ENCODE results near the gene UHRF1.
"Not testable (repeated sequence)": the region's sequence is repeated elsewhere in the genome, so short reads cannot be mapped to it uniquely, and the experiment has no call there.

The UHRF1 gene

DNA sequence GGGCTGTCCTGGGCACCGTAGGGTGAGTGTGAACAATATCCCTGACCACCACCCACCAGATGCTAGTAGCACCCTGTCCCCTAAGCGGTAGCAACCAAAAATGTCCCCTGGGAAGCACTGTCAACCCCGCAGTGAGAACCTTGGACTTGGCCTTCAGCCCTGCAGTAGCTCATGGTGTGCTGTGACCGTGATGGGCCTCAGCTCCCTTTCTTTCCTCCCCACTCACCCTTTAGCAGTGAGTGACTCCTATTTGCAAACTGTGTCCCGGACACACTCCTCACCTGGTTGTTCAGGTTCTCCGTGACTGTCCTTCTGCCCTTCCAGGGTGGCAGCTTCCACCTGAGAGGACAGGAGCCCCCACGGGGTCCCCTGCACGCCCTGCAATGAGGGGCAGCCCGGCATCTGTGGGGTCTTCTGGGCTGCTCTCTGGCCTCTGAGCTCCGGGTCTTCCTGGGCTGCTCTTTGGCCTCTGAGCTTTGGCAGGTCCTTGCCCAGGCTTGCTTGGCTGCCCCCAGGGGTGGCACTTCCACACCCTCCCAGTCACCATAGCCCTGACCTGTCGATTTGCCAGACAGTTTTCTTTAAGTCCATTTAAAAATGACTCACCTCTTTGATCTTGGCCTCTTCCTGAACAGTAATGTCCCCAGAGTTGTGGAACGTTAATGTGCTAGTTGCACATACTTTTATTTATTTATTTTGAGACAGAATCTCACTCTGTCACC lies 63.4 kb downstream of the UHRF1 start:
- DNase-seq: no peak

DNA sequence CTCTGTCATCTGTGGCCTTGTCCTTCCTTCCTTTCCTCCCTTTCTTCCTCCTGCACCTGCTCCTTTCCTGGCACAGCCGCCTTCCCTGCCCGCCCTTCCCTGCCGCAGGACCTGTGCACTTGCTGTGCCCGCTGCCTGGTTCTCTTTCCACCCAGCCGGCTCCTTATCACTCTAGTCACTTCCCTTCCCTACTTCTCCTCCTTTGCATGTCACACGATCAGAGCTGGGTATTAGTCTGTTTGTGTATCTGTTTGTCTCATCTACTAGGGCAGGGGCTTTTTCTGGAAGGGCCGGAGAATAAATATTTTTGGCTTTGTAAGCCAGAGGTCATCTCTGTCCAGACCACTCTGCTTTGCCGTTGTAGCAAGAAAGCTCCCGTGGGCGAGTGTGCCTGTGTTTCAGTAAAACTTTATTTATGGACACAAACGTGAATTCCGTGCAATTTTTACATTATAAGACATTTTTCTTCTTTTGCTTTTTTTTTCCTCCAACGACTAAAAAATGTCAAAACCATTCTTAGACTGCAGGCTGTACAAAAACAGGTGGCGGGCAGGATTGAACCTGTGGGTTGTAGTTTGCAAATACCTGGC lies 65.7 kb downstream of the UHRF1 start:
- no peak for DNase-seq

DNA sequence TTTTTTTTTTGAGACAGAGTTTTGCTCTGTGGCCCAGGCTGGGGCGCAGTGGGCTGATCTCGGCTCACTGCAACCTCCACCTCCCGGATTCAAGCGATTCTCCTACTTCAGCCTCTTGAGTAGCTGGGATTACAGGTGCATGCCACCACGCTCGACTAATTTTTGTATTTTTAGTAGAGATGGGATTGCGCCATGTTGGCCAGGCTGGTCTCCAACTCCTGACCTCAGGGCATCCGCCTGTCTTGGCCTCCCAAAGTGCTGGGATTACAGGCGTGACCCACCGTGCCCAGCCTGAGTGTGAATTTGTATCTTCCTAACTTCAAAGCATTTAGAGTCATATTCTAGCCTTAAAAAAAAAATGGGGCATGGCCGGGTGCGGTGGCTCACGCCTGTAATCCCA lies 66.3 kb downstream of the UHRF1 start:
- DNase-seq: not testable (repeated sequence)

DNA sequence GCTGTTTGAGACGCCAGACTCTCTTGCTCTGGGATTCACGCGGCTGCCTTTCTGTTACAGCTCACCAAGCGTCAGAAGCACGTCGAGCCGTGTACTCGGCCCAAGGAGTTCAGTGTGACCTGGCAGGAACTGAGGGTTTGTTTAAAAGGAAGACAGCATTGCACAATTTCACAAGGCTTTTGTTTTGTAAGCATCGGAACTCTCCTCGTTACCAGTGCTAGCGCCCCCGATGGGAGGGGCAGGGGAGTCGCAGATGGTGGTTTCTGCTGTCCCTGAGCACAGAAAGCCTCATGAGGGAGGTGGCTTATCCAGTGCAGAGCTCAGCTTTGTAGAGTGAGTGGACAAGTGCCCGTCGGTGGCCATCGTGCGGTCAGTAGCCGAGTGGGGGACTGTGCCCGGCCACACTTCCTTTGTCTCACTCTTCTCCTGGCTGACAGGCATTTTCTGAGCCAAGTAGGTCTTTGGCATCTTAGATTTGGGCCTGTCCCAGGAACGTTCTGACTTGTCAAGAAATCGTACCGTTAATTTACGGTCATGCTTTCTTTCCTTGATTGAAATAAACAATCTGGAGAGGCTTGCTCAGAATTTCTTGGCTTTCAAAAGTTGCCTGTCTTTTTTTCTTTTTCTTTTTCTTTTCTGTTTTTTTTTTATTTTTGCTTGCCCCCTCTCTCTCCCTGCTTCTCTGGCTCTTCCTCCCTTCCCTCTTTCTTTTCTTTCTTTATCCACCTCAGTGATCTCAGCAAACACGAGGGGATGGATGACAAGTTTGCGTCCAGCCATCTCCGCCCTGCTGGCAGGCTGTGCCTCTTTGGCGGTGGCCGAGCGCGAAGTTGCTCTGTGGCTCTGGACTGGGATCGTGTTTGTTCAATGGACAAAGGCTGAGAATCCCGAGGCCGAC lies 67.3 kb downstream of the UHRF1 start:
- peak; percentile 21 for DNase-seq

DNA sequence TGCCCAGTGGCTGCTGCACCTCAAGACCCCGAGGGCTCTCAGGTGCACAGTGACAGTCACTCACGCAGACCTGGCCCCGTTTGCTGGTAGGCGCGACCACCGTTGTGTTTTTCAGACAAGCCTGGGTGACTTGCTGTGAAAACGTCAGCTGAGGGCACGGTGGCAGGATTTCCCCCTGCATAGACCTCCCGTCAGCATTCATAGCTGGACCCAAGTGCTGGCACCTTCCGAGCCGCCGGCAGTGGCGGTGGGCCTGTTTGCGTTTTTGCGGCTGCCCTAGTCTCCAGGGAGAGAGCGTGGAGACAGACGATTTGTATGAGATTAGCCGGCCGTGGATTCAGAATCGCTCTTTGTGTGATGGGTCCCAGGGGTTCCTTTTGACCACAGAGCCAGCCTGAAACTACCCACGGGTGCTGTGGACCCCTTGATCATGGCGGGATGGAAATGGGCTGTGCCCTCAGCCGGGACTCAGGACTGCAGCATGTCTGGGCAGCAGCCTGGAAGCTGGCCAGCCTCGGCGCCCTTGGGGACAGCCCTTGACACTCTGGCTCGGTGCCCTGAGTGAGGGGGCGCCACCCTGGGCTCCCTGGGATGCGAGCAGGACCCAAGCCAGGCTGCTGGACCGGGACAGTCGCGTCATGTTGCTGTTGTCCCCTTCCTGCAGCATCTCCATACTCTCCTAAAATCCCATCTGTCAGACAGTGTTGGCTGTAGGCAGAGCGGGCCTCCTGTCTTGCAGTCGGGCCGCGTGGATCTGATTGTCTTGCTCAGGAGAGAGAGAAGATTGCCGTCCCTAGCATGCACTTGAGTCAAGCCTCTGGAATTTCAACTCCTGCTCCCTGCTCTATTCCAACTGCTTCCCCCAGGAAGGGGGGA lies 68.2 kb downstream of the UHRF1 start:
- no peak for DNase-seq

DNA sequence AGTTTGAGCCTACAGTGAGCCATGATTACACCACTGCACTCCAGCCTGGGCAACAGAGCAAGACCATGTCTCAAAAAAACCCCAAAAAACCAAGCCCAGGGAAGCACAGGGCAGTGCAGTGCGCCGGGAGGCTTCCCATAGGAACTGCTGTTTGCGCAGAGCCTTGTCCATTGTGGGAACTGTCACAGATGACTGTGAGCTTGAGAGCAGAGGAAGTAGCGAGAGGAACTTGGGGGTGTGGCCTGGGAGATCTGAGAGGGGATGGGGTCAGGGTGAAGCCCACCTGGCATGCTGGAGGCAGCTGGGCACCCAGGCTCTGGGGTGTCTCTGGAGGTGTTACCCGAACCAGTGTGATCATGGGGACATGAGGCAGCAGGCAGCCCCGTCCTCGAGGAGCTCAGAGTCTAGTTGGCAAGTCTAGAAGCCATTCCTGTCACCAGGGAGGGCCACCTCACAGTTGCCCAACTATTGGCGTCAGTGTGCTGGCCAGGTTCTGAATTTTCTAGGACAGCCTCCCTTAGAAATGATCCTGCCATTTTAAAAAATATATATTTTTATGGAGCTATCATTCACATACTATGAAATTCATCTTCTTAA lies 70.0 kb downstream of the UHRF1 start:
- no peak for DNase-seq

DNA sequence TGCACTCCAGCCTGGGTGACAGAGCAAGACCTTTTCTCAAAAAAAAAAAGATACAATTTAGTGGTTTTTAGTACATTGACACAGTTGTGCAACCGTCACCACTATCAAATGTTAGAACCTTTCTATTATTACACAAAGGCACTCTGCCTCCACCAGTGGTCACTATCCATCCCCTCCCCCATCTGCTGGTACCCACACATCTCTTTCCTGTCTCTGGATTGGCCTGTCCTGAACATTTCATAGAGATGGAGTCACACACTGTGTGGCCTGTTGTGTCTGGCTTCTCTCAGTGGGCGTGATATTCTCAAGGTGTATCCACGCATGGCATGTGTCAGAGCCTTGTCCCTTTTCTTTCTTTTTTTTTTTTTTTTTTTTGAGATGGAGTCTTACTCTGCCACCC lies 70.8 kb downstream of the UHRF1 start:
- no peak for DNase-seq

DNA sequence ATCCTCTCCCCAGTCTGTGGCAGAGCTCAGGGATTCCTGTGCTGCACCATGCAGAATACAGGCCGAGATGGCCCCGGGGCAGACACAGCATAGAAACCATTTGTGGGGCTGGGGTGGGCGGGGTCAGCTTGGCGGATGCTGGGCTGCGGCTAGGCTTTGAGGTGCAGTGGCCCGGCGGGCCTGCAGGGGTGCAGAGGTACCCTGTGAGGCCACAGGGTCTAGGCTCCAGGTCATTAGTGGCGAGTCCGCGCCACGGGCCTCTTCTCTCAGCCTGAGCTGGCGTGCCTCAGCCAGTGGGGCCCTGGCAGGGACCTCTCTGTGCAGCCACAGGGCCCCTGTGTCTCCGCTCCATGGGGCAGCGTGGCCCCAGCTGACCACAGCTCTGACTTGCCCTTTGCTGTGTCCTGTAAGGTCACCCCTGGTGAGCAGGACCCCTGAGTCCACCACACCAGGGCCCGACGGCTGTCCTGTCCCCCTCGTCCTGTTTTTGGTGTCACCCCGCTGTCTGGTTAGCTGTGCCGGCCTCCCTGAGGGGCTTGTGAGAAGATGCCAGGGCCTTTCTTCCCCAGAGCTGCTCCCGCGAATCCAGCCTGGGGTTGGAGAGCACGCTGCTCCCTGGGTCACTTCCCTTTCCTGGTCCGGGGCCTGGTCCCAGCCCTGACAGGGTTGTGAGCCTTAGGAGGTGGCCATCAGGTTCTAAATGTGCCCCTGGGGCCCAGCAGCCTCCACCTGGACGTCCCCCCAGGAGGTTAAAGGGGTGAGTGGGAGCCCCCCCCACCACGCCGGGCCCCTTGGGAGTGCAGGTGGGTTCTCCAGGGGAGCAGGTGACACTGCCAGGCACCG lies 71.8 kb downstream of the UHRF1 start:
- DNase-seq: no peak

DNA sequence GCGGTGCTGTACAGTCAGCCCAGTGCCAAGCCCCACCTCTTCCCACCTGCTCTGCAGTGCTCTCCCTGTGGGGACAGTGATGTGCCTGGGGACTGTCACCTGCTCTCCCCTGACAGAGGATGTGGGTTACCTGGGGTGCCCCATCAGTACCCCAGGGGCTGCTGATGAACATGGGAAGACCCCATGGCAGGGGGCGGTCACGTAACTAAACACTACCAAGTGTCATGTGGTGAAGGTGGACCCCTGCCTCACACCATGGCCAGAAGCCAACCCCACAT lies 72.3 kb downstream of the UHRF1 start:
- DNase-seq: no peak

DNA sequence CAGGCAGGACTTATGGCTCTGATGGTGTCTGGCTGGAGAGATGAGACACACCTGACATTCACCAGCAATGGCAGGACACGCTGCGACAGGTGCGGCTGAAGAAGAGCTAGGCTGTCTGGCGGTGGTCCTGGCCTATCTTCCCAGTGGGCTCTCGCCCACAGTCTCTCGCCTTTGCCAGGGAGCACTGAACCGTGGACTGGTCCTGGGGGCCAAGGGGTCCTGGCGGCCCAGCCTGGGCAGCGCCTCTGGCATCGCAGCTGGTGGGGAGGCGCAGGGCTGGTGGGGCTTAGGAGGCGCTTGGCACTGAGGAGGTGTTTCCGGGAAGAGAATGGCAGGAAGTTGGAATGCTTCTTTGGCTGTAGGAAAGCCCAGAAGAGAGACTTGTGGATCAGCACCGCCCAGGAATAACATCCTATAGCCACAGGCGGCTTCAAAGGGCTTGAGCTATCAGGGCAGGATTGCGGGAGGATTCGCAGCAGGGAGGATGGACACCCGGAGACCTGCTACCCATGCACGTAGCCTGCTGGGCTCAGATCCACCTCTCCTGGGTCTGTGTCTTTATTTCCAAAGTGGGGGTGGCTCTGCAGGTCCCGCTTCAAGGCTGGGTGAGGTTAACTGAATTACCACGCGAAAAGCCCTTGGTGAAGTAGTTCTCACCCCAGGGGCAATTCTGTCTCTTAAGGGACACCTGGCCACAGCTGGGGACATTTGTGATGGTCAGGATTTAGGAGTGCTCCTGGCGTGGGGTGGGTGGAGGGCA lies 74.2 kb downstream of the UHRF1 start:
- no peak for DNase-seq

DNA sequence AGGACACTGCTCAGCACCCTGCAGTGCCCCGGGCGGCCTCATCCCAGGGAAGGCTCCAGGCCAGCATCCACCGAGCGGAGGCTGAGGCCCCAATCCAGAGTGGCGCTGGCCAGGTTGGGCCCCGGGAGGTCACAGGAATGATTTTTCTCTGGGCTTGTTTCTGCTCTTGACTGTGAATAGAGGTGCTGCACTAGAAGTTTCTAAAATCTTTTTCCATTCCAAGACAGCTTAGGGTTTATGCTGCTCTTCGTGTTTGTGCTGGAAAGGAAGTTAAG lies 74.7 kb downstream of the UHRF1 start:
- no peak for DNase-seq

DNA sequence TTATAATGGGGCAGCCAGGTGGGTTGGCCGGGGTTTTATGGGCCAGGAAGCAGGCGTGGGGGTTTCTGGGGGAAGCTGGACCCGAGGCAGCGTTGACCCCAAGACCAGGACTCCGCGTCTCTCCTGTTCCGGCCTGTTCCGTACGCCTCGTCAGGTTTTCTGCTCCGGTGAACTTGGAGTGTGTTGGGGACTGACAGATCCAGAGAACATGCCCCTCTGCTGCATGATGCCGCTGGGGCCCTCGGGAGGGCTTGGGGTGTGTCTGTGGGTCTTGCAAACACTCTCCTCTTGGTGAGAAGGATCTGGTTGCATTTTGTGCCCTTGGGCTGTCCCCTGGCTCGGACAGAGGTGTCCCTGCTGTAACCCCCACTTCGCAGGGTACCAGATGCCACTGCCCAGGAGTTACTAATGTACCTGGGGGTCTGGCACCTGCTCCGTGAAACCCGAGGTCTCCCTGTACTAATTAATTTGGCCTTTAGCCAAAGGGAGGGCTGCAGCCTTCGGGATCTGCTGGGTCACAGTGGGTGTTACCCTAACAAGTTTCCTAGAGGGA lies 75.2 kb downstream of the UHRF1 start:
- no peak for DNase-seq

DNA sequence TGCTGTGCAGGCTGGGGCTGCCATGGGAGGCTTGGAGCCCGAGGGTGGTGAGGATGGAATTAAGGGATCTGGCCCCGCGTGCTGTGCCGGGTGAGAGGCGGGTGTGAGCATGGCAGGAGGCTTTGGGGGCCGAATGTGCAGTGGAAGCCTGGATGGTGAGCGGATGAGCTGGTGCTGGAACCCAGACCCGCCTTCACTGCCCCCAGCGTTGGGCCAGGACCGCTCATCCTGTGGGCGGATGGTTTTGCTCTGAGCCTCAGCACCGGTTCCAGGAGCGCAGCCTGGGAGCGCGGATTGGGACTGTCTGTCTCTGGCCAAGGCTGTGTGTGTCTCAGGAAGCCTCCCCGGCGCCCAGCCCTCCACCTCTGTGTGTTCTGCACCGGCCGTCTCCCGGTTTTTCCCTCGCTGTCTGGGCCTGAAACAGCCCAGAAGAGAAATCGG lies 76.3 kb downstream of the UHRF1 start:
- no peak for DNase-seq

DNA sequence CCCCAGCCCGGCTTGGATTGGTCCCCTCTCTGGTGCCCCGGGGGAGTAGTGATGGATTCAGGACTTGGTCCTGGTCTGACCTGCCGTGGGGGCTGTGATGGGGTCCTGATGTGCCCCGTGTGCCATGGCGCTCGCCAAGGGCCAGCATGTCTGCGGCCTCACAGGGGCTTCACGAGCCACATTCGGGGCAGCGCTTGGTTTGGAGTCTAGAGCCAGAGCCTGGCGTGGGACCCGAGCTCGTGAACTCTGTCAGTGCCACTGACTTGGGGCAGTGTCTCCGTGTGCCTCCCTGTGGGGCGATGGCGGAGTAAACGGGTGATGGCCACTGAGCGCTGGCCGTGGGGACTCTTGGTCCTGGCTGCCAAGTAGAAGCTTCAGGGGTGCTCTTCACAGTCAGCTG lies 76.8 kb downstream of the UHRF1 start:
- no peak for DNase-seq

DNA sequence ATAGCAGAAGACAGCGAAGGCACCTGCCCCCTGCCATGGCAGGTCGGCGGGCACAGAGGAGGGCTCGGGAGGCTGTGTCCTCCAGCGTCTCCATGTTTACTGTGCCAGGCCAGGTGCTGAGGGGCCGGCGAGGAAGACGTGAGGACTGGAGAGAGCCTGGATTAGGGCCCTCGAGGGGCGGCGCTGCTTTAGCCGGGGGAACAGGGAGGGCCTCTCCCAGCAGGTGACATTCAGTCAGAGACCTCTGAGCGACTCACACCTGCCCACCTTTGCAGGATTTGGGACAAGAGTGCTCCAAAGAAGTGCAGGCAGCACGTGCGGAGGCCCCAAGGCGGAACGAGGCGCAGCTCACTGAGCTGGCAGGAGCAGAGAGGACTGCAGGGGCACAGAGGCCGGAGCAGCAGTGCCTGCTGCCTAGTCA lies 77.2 kb downstream of the UHRF1 start:
- DNase-seq: no peak

DNA sequence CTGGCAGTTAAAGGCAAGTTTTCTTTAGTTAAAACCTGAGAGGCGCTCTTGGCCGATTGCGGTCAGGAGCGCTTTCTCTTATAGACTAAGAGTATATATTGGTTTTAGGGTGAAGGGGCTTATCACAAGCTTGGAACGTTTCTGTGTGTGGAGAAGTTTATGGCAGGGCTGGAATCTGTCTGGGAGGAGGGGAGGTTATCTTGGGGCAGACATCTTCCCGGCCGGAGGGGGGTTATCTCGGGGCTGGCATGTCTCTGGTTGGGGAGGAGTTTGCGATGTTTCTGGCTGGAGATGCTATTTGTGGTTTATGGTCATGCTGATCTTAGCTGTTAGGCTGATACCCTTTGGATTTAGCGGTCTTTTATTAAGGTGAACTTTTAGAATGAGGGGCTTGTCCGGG lies 78.0 kb downstream of the UHRF1 start:
- DNase-seq: no peak

DNA sequence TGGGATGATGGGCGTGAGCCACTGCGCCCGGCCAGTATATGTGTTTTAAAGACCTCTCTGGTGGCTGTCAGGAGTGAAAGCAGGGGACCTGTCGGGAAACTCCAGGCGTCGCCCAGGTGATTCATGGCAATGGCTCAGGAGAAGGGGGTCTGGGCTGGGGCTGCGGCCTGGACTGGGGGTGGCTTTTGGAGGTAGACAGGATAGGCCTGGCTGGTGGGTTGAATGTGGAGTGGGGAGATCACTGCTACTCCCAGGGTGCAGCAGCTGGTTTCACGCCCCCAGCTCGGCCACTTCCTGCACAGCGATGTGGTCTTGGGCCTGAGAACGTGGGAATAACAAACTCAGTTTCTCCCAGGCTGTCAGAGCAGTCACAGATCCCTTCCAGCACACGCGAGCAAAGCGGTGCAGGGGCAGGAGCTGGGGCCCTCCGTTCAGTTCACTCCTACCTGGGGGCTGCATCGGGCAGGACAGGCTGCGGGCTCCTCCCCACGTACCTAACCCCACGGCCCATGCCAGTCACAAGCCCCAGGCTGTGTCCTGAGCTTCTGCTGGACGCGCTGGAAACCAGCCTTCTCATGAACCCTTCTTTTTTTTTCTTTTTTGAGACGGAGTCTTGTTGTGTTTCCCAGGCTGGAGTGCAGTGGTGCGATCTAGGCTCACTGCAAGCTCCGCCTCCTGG lies 78.5 kb downstream of the UHRF1 start:
- DNase-seq: no peak

DNA sequence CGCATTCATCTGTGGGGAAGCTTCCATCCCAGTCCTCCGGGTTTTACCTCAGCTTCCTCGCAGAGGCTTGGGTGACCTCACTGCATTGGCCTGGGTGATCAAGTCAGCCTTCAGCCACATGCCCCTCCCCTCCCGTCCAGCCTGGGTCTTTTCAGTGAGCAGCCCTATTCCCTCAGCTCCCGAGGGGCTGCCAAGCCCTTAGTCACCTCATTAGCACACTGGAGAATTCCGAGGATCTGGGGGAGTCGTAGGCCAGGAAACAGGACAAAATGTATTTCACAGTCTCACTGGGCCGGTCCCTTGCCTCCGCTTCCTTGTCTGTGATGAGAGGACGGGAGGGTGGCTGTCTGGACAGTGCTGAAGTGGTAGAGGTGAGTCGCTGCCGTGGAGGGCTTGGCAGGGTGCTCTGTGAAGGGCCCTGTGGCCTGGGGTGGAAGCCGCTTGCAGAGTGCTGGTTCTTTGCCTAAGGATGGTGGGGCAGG lies 79.5 kb downstream of the UHRF1 start:
- no peak for DNase-seq

DNA sequence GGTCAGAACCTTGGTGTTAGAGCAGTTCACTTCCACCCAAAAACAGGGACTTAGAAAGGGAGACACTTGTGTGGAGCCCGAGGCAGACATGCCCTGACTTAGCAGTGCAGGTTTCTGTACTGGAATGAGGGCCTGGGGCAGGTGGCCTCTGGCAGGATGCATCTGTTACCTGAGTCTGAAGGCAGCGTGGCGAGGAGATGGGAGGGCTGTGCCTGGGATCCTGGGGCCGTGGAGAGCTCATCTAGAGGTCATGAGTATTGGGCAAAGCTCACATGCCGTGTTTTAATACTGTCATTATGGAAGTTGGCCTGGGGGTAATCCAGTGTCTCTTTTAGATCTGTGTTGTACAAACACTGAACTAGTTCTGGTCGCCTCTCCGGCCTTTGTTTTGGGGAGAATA lies 81.0 kb downstream of the UHRF1 start:
- DNase-seq: no peak

DNA sequence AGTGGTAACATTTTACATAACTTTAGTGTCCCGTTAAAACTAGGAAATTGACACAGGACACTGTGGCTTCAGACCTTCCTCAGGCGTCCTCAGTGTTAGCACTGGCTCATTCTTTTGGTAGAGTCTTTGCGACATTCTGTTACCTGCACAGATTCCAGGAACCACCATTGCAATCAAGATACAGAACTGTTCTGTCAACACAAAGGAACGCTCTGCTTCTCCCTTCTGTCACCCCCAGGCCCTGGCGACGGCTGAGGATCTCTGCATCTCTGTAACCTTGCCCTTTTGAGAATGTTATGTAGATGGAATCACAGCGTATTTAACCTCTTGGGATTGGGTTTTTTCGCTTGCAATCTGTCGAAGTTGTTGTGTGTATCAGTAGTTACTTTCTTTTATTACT lies 82.2 kb downstream of the UHRF1 start:
- no peak for DNase-seq

Data from NCI-H82 (cell line).